GM19438 (cell line): ENCODE results near the gene CD1C.
"Not testable (repeated sequence)": the region's sequence is repeated elsewhere in the genome, so short reads cannot be mapped to it uniquely, and the experiment has no call there.

Experiments used
- ATAC-seq: cut with Tn5 transposase; IDR thresholded peaks from one replicate; pipeline ENCODE4 v1.9.1; 2021; ENCODE audit warnings: low read depth; ENCODE audit not compliant: unreplicated experiment

Gene CD1C

DNA sequence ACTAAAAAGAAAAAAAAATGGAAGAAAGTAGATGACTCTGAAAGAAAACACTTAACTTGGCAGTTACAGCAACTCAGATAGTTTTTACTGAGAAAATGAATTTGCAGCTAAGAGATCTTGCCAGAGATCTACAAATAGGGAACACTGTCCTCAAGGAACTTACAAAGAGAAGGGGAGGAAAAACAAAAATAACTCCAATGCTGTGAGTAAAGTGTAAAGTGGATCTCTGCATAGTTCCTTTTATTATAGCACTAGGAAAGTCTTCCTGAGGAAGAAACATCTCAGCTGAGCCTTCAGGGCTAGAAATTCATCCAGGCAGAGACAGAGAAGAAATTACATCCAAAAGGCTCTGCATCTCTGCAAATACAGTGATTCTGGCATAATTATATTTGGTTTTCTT, 37.8 kb downstream of the CD1C start:
- ATAC-seq = no peak

DNA sequence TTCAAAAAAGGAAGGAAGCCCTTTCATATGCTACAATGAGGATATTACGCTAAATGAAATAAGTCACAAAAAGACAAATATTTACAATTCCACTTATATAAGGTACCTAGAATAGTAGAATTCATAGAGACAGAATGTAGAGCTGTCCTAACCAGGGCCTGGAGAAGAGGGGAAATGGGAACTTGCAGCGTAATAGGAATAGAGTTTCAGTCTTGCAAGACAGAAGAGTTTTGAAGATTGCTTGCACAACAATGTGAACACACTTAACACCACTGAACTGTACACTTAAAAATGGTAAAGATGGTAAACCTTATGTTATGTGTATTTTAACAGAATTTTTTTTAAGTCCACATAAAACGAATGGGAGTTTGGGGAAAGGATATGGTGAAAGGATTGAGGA, 38.7 kb downstream of the CD1C start:
- ATAC-seq = no peak

DNA sequence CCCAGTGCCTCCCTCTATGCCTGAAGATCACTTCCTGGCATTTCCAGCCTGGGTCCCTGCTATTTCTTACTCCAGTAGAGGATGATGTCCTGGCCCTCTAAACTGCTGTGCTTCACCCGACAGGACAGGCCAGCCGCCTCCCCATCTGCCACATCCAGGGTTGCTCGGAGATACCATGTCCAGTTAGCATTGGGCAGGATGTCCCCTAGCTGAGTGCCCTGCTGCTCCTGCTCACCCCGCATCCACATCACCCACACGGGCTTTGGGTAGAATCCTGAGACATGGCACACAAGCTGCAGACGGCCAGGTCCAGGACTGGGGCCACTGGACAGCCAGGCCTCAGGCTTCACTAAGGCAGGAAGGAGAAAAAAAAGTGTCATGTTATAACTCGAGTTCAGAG, 39.6 kb downstream of the CD1C start:
- no peak for ATAC-seq

DNA sequence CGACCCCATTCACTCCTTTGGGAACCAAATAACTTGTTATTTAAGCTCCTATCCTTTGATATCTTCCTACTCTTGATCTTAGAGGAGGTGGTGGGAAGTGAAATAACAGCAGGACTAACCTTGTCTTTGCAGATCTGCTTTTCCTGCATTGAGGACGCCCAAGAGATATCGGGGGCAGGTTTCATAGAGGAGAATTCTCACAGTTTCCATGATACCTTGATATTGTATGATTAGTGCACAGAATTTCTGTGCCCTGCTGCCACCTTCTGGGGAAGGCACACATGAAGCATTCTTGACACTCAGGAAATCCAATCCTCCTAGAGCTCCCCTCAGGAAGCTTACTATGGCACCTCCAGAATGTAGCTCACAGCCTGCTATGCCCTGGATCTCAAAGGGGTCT, 40.0 kb downstream of the CD1C start:
- ATAC-seq = no peak

DNA sequence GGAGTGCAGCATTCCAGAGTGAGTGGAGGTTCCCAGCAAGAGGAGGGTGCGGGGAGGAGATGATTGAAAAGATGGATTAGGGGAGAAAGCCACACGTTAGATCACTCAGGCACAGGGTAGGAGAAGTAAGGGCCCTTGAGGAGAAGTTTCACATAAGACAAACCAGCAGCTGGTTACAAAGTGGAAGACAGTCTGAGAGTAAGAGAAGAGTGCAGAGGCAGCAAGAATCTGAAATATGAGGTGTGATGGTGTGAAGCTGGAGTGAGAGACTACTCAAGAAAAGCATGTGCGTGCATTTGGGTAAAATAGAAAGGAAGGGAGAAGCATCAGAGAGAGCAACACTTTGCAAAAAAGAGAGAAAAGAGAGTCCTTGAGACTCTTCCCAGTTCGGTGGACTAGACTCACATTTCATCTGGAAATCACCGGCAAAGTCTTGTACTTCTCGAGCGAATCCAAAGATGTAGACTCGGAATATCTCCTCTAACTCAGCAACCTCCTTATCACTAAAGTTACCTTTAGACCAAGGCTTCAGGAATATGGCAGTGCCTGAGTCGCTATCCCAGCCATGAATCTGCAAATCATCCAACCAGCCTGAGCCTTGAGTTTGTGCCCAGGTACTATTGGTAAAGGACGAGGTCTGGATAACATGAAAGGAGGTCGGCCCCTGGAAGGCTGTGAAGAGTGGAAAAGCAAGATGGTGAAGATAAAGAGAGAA, 40.8 kb downstream of the CD1C start:
- no peak for ATAC-seq

DNA sequence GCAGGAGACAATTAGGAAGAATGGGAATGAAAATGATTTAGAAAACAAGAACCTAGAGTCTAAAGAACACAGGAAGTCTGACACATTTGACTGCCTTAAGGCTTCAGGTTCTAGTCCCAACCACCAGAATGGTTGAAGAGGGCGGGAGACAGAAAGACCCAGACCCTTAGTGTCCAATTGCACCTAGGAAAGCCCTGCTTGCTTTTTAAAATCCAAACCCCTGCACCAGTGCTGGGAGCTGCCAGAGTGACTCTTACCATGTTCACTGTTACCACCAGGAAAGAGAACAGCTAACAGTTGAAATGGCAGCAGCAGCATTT, 41.3 kb downstream of the CD1C start:
- ATAC-seq = no peak

DNA sequence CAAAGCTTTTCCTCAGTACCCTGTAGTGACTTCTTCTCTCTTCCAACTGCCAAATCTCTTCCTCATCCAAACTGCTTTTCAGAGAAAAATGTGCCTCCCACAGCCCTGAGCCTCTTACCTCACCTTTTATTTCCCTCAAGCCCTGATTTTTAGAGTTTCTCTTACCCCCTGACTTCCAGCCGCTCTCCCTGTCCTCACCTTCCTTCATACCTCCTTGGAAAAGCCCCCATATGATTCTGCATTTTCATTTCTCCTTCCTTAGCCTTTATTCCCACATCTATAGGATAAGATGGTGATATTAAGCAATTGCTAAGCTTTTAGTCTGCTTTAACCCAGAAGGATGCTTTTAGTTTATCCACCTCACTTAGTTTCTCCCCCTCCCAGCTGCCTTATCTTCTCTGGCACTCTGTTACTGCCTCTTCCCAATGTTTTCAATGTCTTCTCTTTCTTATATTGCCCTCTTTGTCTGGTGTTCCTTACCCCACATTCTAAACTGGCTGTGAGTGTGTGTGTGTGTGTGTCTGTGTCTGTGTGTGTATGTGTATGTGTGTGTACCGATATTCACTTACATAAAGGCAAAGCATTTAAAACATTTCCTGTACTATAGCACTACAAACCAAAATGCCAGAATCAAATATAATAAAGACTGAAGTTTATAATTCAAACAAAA, 41.9 kb downstream of the CD1C start, which contains the start of gene CD1B:
TSS of gene CD1B (minus strand) at position 51 of the 670 bp plus-strand sequence. CDS start 108 bp downstream, outside the sequence.
- ATAC-seq = no peak

DNA sequence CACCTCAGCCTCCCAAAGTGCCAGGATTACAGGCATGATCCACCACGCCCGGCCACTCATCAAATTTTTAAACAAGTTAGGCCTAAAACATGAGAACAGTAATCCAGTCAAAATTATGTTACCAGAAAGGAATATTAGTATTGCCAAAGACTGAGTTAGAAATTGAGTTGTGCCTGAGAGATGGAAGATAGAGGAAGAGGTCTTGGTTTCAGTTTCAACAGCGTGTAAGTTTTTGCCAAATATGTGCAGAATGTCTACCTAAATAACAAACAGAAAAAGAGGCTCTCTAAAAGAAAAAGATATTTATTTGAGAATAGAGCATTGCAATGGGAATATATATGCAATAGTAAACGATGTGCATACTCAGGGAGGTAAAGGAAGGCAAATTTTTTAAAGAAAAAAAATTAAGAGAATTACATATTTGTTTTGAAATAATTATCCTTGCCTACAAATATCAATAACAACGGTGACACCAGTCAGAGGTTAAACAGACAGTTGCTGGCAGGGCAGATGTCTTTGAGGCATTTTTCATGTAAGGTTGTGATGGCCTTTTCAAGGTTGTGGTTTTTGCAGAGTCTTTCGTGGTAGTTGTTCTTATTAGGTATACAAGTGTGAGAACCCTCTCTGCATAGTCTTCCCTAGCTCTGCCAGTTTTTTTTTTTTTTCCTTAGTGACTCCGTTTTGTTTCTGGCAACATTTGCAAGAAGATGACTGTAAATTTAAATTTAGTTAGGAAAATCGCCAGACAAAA, 43.9 kb downstream of the CD1C start:
- ATAC-seq = no peak

DNA sequence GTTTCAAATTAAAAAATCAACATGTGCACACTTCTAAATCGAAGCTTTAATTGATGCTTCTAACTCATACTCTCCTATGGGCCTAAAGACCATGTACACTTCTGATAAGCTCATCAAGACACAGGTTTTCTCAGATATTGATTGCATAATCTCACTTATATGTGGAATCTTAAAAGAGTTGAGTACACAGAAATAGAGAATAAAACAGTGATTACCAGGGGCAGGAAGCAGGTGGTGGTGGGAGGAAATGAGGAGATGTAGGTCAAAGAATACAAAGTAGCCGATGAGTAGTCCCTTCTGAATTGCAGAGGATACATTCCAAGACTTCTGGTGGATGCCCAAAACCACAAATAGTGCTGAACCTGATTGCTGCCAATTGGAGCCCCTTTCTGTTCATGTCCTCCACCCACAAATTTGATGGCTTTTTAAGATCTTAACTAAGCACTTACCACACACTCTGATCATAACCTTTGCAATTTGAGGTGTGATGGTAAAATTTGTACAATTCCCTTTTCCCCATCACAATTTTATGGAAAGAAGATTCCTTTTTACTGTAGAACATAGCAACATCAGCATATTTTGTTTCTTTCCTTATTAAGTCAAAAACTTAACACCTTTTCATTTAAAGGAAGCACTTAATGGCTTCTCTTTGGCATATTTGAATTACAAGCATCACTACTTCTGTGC, 44.9 kb downstream of the CD1C start:
- ATAC-seq = no peak

DNA sequence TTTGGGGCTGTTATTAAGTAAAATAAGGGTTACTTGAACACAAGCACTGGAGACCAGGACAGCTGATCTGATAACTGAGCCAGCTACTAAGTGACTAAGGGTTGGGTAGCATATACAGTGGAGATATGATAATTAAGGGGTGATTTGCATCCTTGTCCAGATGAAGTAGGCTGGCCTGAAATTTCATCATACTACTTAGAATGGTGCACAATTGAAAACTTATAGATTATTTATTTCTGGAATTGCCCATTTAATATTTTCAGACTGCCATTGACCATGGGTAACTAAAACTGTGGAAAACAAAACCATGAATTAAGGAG, 45.5 kb downstream of the CD1C start:
- ATAC-seq = no peak

DNA sequence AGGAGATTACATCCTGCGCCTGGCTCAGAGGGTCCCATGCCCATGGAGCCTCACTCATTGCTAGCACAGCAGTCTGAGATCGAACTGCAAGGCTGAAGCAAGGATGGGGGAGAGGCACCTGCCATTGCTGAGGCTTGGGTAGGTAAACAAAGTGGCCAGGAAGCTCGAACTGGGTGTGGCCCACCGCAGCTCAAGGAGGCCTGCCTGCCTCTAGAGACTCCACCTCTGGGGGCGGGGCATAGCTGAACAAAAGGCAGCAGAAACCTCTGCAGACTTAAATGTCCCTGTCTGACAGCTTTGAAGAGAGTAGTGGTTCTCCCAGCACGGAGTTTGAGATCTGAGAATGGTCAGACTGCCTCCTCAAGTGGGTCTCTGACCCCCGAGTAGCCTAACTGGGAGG, 46.7 kb downstream of the CD1C start:
- not testable (repeated sequence) for ATAC-seq
